Activated CD8-positive, alpha-beta memory T cell treated with anti-CD3 and anti-CD28 coated beads for 24 hours (primary cell): ENCODE results near the gene IFT80.
"Not testable (repeated sequence)": the region's sequence is repeated elsewhere in the genome, so short reads cannot be mapped to it uniquely, and the experiment has no call there.

Experiments
- DNase-seq: peaks from one replicate; pipeline ENCODE4 v3.0.0-alpha.2; 2020

Gene IFT80

DNA sequence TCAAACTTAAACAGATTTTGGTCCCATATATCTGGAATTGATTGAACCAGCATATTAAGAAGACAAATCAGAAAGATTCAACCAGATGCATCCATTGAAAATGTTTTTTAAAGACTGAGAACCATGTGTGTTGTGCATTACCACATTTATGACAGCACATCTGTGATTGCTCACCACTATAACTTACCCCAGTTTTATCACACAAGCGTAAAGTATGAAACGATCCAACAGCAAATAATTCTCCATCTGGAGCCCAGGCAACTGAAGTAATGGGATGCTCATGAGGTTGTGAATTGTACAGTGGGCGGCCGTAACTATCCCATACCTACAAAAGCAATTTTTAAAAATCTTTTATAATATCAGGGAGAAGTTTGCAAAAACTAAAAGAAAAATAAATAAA lies 43.2 kb downstream of the IFT80 start:
- no peak for DNase-seq

DNA sequence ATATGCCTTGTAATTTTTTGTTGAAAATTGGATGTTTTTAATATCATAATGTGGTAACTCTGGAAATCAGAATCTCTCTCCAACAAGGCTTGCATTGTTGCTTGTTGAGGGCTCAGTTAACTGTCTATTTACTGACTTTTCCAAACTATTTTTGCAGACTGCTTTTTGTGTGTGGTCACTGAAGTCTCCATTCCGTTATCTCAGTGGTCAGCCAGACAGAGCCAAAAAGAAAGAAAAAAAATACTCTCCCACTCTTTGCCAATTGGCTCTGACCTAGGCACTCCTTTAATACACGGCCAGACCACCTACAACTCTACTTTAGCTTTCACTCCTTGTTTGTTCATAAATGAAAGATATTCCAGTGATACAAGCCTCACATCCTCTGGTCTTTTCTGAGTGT lies 52.5 kb downstream of the IFT80 start:
- DNase-seq, result no peak

DNA sequence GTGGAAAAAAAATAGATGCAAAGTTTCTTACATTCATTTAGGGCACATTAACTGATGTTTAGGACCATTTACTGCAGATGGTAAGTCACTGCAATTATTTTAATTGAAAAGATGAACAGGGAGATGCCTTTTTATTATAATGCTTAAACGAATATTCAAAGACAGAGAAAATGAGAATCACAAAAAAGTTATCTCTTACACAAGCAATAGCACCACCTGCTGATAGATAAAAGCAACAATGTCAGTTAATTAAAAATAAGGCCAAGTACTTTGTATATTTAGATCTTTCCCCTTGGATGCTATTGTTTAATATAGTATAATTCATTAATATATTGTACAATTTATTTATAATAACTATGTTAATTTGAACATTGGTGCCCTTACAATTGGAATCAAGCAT lies 55.9 kb downstream of the IFT80 start:
- DNase-seq, result no peak

GRCh38 chr3:160340351-160340750 lies 58.7 kb downstream of the IFT80 start:
- DNase-seq, result no peak

- DNase-seq, result no peak
These were observed 67.7 kb downstream of the IFT80 start for GRCh38 chr3:160331127-160331937.

DNA sequence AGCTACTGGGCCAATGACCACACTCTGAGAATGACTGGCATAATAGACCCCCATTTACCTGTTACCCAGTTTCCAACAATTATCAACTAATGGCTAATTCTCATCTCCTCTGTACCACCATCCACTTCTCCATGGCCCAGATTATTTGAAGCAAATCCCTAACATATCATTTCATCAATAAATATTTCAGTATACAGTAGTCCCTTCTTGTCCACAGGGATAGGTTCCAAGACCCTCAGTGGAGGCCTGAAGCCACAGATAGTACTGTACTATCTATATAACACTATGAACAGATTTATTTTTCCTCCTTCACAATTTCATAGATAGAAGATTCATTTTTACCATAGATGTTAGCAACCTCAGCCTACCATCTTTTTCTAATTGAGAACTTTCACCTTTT lies 68.3 kb downstream of the IFT80 start:
- DNase-seq, result no peak

DNA sequence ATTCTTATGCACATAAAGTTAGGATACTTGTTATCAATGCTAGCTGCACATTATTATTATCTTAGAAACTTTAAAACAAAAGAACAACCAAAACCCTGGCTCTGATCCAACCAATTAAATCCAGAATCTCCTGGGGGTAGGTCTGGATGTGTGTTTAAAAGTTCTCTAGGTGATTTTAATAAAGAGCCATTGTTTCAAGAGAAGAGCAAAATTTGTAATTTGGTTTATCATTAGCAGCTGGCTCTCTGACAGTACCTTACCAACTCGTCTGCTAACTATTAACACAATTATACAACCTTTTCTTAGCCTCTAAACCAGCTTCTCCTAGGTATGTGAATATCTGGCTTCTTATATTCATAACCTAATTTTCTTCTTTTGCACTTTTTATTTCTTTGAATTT lies 68.9 kb downstream of the IFT80 start:
- DNase-seq, result no peak

- DNase-seq, result not testable (repeated sequence)
These were observed 72.7 kb downstream of the IFT80 start for GRCh38 chr3:160326286-160326685.

DNA sequence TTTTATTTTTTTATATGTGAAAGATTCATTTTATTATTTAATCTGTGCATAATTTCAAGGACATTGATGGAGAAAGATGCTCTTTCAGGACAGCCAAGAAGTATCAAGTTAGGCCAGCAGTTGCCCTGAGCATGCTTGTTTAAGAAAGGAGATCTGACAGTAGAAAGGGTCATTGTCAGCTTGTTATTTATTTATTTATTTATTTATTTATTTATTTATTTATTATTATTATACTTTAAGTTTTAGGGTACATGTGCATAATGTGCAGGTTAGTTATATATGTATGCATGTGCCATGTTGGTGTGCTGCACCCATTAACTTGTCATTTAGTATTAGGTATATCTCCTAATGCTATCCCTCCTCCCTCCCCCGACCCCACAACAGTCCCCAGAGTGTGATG lies 77.2 kb downstream of the IFT80 start:
- DNase-seq, result not testable (repeated sequence)

- DNase-seq, result no peak
These were observed 79.7 kb downstream of the IFT80 start for GRCh38 chr3:160319322-160319721.

- no peak for DNase-seq
These were observed 84.0 kb downstream of the IFT80 start for GRCh38 chr3:160314995-160315394.

DNA sequence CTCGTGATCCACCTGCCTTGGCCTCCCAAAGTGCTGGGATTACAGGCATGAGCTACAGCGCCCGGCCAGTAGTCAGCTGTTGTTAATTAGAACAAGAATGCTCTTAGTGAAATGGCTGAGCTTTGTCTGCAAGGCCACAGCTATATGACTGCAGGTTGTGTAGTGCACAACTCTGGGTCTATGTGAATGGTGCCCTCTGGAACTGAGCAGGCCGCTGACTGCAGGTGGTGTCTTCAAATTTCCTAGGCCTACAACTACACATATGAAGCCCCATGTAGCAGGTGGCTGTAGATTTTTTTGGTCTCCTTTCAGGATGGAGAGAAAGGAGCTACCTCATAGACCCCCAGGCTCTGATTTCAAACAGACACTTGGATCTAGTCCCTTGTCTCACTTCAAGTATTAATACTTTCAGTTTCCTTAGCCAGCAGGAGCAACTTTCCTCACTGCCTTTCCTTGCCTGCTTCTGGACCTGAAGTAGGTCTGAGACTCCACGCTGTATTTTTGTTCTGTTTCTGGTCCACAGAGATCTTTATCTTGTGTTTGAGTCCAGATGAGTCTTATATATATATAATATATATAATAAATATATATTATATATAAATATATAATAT lies 86.9 kb downstream of the IFT80 start:
- no peak for DNase-seq

DNA sequence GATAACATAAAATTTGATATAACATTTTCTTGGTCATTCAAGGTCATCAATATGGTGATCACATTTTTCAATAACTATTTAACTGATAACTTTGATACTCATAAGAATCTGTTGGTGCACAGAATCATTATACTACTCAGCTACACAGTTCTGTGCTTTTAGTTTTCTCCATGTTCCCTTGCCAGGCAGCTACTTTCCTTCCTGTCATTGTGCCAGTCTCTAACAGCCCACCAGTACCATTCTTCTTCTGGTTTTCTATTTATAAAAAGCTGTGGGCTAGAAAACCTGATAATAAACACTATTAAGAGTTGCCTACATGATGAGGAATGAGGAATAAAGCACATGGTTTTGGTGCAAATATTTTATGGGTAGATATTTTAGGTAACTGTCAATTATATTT lies 96.2 kb downstream of the IFT80 start:
- no peak for DNase-seq

- DNase-seq, result no peak
These were observed 102.4 kb downstream of the IFT80 start for GRCh38 chr3:160296591-160296990.

- DNase-seq, result no peak
These were observed 107.1 kb downstream of the IFT80 start for GRCh38 chr3:160291909-160292299.

- DNase-seq, result no peak
These were observed 107.6 kb downstream of the IFT80 start for GRCh38 chr3:160291290-160291908.

- DNase-seq, result no peak
These were observed 111.4 kb downstream of the IFT80 start for GRCh38 chr3:160287666-160288065.

GRCh38 chr3:160286231-160286630 lies 112.8 kb downstream of the IFT80 start:
- no peak for DNase-seq

DNA sequence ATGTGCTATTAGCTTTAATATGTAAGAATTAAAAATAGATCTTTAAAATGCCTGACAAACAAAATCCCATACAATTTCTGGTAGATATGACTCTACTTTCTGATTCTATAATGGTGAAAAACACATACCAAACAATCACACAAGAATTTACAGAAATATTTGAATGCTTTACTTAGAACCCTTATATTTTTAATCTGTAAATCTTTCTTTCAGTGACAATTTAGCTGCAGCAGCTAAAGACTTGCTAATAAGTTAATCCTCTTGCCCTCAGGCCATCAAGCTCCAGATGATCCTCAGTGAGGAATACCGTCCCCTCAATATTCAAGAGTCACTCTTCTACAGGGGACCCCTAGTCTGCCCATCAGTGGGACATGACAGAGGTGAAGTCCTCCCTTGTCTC lies 118.2 kb downstream of the IFT80 start:
- DNase-seq, result no peak

DNA sequence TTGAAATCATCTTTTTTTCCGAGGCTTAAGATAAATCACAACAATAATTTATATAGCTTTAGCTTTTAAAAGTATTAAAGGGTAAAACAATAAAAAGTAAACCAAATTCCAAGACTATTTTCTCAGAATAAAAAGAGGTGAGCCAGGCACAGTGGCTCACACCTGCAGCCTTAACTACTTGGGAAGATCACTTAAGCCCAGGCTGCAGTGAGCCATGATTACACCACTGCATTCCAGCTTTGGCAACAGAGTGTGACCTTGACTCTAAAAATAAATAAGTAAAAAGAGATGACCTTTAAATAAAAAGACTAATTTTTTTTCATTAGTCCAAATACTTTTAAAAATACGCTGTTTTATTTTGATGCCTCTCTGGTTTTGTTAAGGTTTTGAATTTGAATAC lies 119.4 kb downstream of the IFT80 start:
- DNase-seq, result no peak

GRCh38 chr3:160278210-160278609 lies 120.8 kb downstream of the IFT80 start:
- DNase-seq, result no peak

GRCh38 chr3:160265088-160265487 lies 133.9 kb downstream of the IFT80 start:
- no peak for DNase-seq

DNA sequence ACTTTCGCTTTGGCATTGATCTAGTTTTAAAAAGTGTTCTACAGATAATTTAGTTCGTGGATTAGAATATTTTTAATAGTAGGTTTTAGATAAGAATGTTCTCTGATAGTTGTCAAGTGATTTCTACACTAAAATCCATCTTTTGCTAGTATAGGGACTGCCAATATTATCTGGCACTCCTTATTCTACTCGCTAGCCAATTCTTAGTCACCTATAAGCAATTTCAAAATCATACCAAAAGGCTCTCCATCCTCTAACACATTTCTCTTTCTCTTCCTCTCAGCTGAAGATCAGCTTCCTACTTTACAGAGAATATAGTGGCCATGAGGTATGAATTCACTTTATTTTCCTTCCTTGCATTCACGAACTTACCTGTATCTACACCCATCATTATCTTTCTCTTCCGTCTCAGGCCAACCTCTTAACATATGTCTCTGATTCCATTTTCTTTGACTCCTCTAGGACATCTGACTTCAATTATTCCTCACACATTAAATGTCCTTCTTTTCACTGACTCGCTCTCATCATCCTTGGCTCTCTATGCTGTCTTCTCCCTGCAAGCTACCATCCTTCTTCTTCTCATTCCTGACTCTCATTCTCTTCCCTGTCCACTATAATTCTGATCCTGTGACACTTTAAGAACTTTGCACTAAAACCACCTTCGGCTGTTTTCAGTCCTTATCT lies 138.3 kb downstream of the IFT80 start:
- DNase-seq, result no peak

DNA sequence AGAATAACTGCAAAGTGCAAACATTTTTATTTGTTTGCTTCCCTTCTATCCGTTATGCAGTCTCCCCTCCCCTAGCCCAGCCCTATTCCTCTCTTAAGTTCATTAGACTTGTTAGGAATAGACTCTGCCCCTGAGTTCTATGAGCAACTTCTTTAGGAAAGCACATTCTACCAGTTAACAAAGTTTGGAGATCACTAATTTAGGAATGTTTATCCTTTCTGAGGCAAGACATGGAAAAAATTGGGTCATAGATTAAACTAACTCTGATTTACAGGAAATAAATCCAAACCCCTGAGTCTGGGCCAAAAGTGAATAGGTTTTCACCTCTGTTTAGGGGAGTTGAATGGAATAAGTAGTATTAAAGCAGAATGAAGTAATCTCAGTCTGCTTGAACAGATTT lies 139.4 kb downstream of the IFT80 start:
- no peak for DNase-seq
